ENCODE results near the gene ANO3.

GRCh38 chr11:26326793-26327400 is 5.0 kb upstream of the ANO3 start:
- TF ChIP-seq CTCF (IDR thresholded peaks at IDR 0.05; ENCODE audit: low read depth, low read length, missing input control) (no peak), HNF4G (IDR thresholded peaks at IDR 0.05) (no peak), YY1 (IDR thresholded peaks at IDR 0.05) (no peak), HNF4A (conservative IDR thresholded peaks at IDR 0.05) (no peak), GABPA (IDR thresholded peaks at IDR 0.05 in 1 of 2, conservative IDR thresholded peaks at IDR 0.05 in 1 of 2) (no peak), SP1 (IDR thresholded peaks at IDR 0.05) (no peak), TAF1 (conservative IDR thresholded peaks at IDR 0.05) (no peak), ZBTB33 (IDR thresholded peaks at IDR 0.05) (no peak), REST (IDR thresholded peaks at IDR 0.05) (no peak), JUND (IDR thresholded peaks at IDR 0.05) (no peak), EGR1 (IDR thresholded peaks at IDR 0.05; ENCODE audit: low read depth in 2 of 2) (no peak)
- TF ChIP-seq, protein P1, sequence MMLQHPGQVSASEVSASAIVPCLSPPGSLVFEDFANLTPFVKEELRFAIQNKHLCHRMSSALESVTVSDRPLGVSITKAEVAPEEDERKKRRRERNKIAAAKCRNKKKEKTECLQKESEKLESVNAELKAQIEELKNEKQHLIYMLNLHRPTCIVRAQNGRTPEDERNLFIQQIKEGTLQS (IDR thresholded peaks at IDR 0.05) = no peak
- TF ChIP-seq, protein P2, sequence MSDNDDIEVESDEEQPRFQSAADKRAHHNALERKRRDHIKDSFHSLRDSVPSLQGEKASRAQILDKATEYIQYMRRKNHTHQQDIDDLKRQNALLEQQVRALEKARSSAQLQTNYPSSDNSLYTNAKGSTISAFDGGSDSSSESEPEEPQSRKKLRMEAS (IDR thresholded peaks at IDR 0.05) = no peak
